T-helper 1 cell (primary cell): Measurements from ENCODE around the gene RNU4-1.

Experiments
- DNase-seq, 5 donors: peaks; one replicate each; pipeline ENCODE4 v3.0.0-alpha.2; 2012 to 2020

The RNU4-1 gene

DNA sequence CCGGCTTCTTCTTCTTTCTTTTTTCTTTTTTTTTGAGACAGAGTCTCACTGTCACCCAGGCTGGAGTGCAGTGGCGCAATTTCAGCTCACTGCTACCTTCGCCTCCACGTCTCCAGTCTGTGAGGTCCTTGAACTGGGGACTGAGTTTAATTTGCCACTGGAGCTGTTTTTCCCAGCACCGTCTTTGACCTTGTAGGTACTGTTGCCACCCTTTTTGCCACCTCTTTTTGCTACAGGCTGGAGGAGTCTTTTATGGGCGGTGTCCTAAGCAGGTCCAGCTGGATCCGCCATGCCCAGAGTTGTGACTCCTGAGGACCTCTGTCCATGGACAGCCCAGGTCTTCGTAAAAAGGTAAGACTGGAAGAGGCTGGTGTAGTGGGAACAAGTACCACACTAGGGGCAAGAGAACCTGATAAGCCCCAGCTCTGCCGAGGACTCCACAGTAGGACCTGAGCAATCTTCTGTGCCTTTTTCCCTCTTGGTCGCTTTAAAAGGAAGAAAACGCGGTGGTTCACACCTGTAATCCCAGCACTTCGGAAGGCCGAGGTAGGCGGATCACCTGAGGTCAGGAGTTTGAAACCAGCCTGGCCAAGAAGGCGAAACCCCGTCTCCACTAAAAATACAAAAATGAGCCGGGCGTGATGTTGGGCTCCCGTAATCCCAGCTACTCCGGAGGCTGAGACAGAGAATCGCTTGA lies 2.3 kb downstream of the RNU4-1 start:
- peak in 1 of 5 donors; percentile 15 for DNase-seq

DNA sequence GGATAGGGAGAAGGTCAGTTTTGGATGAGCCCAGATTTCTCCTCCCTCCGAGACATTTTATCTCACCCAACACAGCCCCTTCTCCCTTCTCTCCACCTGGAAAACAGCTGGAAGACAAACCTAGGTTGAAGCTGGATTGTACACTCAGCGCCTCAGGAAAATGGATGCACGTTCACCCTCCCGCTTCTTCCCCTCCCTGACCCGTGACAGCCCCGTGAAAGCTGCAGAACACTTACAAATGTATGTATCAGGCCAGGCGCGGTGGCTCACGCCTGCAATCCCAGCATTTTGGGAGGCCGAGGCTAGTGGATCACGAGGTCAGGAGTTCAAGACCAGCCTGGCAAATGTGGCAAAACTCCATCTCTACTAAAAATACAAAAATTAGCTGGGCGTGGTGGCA lies 5.5 kb downstream of the RNU4-1 start:
- DNase-seq: no peak

DNA sequence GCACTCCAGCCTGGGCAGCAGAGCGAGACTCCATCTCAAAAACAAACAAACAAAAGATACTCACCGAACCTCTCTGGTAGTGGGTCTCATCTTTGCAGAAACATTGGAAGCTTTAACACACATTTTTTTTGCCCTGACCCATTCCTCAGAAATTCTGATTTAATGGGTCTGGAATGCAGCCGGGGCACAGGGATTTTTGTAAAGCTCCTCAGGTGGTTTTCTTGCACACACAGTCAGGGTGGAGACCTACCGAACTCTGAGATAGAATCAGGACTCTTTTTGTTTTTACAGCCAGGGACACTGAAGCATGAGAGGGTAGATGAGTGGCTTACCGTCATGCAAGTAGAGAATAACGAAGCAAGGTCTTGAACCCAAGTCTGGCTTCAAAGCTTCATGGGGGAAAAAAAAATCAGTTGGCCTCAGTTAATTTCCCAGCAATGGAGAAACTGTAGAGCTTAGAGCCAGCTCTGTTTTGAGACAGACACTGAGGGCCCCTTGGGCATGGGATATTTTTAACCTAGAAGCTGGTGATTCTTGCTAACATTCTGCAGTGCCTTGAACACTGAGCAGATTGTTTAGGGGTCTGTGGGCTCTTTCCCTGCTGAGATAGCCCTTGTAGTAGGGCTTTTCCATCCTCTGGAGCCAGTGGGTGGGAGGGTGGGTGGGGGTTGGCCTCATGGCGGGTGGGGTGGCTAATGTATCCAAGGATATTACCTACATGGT lies 6.1 kb downstream of the RNU4-1 start:
- no peak for DNase-seq

DNA sequence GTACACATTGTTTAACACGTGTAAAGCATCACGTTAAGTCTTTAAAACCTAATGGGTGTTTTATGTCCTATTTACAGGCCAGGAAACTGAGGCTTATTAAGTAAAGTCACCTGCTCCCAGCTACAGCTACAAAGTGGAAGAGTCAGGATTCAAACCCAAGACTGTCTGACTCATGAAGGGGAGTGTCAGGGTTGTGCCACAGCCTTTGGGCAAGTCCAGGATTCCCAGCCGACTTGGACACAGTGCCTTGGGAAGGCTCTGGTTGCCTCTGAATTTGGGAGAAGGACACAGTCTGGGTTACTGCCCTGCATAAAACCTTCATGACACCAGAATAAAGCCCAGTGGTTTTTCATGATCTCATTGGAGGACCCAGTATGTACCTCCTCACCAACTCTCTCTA lies 8.7 kb downstream of the RNU4-1 start:
- DNase-seq: no peak

DNA sequence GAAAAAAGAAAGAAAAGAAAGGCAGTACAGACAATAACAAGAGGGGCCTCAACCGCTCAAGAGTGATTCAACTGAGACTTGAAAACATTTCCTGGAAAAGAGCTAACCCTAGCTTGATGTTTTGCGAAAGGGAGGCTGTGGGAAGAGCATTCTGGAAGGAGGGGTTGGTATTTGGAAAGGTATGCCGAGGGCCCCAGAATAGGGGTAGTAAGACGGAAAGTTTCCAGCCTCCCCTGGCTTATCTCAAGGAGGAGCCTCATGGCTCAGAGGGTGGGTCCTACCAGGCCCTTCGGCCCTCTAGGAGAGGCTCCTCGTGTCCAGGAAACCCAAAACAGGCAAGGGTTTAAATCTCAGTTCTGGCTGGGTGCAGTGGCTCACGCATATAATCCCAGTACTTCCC lies 9.7 kb downstream of the RNU4-1 start:
- DNase-seq: no peak

DNA sequence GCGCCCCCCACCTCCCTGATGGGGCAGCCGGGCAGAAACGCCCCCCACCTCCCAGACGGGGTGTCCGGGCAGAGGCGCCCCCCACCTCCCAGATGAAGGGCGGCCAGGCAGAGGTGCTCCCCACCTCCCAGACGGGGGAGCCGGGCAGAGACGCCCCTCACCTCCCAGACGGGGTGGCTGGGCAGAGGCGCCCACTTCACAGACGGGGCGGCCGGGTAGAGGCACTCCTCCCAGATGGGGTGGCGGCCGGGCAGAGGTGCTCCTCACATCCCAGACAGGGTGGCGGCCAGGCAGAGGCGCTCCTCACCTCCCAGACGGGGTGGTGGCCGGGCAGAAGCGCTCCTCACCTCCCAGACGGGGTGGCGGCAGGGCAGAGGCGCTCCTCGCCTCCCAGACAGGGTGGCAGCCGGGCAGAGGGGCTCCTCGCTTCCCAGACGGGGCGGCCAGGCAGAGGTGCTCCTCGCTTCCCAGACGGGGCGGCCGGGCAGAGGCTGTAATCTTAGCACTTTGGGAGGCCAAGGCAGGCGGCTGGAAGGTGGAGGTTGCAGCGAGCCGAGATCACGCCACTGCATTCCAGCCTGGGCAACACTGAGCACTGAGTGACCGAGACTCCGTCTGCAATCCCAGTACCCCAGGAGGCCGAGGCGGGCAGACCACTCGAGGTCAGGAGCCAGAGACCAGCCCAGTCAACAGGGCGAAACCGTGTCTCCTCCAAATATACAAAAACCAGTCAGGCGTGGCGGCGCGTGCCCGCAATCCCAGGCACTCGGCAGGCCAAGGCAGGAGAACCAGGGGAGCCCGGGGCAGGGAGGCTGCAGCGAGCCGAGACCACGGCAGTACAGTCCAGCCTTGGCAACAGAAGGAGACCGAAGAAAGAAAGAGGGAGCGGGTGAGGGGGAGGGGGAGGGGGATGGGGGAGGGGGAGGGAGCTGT lies 14.6 kb downstream of the RNU4-1 start:
- DNase-seq: no peak

DNA sequence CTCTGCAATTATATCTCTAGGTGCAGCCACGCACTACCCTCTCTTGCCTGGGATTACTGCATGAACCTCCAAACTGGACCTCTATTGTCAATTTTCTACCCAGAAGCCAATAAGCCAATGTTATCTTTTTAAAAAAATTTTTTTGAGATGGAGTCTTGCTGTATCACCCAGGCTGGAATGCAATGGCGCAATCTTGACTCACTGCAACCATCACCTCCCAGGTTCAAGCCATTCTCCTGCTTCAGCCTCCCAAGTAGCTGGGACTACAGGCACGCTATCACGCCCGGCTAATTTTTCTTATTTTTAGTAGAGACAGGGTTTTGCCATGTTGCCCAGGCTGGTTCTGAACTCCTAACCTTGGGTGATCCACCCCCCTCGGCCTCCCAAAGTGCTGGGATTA lies 16.3 kb downstream of the RNU4-1 start:
- DNase-seq: no peak

DNA sequence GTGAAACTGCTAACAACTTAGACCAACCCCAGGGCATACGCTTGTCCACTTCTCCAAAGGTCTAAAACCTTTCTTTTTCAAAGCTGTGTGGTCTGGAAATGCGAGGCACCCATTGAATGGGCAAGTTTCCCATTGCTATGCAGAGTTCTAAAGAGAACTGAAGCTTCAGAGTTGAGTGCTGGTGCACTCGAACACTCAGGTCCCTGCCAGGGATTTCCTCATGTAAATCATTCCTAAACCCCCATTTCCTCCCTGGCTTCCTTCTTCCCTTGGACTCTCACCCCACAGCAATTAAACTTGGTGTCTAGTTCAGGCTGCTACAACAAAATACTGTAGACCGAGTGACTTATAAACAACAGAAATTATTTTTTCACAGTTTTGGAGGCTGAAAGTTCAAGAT lies 25.3 kb downstream of the RNU4-1 start:
- DNase-seq: no peak

DNA sequence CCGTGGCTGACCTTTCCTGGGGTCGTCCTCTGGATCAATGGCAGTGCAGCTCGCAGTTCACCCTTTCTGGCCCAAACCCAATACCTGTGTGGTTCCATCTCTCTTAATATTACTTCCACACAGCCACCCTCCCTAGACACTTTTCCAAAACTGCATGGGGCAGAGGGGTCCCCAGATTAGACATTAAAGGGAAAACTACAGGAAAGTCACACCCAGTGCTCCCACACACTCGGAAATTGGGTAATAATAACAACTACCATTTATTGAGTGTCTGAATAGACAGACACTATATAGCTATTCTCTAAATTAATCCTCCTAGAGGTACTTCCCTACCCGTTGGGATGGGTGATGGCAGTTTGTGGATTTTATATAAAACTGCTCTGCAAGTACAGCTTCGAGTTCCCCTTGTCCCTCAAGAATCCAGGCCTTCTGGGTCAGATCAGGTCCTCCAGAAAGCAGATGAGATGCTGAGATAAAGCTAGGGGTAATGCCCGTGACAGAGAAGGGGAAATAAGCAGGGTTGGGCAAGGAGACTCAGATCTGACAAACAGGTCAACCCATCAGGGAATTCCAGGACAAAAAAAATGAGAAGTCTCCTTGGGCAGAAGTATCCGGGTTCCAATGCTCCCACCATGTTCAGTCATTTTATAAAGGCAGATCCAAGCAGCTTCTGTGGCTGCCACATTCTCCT lies 26.7 kb downstream of the RNU4-1 start:
- DNase-seq: no peak

DNA sequence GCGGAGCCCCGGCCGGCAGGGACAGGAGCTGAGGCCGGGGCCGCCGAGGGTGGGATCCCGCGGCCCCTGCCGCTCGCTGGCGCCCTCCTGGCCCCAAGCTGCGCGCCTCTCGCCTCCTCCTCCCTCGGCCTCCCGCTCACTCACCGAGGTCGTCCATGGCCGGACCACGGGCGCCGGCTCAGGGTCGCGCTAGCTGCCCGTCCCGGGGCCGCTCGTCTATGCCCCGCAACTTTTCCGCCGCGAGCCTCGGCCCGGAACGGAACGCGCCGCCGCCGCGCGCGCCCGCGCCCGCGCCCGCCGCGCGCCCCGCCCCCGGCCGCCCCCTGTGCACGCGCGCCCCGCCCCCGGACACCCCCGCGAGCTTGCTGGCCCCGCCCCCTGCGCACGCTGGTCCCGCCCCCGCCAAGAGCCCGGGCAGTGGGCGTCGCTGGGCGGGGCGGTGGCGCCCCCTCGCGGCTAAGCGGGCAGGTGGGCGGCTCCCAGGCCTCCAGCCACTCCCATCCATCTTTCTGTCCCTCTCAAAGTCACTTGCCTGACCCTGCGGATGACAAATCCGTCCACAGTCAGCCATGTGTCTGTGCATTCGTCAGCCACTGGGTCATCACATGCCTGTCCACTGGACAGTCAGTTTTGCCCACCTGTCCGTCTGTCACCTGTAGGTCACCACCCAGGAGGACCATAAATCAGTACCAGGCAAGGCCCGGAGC lies 27.4 kb downstream of the RNU4-1 start, which contains the start of gene PXN:
Gene PXN, minus strand, starts transcription at position 258 of the 707 bp plus-strand sequence. Its CDS starts 101 bp downstream, at position 157.
- DNase-seq: peak; percentile 84 to 96 (median 87)

DNA sequence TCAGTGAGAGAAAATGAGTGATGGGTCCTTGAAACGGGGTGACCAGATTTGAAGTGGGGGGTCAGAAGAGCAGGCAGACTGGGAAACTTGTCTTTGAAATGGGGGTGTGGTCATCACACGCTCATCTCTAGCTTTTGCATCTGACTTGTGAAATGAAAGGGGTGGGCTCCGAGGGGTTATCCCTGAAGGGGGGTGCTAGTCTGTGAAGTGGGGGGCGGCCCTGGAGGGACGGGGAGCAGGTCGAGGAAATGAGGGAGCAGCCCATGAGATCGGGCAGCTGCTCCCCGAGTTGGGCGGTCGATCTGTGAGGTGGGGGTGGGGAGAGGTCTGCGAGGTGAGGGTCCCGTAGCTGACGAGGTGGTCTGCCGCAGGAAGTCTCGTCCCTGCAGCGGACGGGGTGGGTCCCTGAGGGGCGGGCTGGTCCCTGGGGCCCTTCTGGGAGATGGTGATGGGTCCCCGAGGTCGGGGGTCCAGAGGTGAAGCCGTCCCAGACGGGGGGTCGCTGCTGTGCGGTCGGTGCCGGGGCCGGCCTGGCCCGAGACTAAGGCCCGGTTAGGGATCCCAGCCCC lies 28.0 kb downstream of the RNU4-1 start:
- no peak for DNase-seq

DNA sequence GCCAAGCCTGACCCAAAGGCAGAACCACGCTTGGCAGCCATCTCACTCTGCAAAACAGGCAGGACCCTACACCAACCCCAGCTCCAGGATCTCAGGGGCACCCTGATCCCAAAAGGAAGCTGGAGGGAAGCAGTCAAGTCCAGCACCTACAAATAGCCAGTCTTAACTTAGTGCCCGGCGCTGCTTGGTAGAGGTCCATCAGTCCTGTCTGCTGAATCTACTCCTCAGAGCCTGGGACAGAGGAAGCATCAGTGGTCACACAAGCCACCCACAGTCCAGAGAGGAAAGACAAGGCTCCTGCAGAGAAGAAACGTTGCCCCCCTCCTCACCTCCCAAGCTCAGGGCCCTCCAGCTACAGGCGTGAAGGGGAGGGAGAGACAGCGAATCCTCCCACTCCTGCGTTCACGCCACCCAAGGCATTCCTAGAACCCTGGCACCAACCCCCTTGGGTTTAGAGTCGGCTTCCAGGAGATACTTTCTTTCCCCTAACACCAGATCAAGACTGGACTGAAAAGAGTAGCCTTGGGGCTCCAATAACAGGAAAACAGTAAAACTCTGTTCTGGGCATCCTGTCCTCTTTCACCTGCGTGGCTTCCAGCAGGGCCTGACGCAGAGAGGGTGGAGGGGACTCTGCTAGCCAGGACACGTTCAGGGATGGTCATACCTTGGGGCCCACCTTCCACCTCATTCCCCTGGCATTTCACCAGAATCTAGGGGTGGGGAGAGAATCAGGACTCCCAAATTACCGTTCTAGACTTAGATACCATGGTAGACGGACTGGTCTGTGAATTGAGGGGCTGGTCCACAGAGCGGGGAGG lies 28.7 kb downstream of the RNU4-1 start:
- no peak for DNase-seq

DNA sequence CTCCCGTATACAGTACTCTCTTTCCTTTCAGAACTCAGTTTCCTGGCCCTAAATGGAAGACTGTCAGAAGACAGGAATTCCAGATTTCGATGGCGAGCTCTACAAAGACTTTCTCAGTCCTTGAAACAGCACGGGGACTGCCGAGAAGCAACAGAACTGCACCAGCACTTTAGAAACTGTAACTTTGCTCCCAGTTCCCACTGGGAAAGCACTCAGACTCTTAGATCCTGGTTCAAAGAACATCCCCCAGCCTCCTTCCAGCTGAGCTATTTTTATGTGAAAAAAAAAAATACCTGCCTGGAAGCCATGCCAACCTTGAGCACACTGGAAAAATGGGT lies 29.3 kb downstream of the RNU4-1 start:
- no peak for DNase-seq

DNA sequence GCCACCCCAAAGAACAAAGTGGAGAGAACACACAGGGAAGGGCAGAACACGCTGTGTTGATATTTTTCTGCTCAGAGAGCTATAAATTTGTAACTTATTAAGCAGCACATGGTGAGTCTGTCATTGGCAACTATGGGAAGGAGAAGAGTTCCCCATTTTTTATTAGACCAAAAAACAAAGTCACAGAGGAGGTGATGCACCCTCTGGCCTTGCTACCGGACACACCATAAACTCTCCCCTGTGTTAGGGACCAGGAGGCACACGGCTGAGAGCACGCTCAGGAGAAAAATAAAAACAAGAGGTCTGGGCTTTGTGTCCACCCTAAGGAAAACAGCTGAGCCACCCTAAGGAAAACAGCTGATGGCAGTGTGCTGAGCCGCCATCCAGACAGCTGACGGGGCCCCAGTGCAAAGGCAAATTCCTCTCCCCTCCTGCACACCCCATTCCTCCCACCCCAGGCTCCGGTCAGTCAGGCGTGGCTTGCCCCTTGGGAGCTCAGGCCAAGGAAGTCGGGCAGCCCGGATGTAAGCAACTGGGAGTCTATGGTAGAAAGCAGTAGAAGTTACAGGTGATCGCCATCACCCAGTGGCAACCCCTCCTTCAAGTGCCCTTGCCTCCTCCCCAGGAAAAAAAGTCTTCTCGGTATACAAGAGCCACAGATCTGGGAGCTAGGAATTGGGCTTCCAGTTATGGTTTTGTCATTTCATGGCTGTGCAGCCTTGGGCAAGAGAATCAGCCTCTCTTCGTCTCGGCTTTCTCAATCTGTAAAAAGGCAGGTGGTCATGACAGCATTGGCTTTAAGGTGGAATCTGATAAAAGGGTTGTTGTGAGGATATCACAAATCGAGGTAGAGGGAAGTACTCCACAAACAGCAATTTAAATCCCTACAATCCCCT lies 29.9 kb downstream of the RNU4-1 start:
- DNase-seq: no peak

DNA sequence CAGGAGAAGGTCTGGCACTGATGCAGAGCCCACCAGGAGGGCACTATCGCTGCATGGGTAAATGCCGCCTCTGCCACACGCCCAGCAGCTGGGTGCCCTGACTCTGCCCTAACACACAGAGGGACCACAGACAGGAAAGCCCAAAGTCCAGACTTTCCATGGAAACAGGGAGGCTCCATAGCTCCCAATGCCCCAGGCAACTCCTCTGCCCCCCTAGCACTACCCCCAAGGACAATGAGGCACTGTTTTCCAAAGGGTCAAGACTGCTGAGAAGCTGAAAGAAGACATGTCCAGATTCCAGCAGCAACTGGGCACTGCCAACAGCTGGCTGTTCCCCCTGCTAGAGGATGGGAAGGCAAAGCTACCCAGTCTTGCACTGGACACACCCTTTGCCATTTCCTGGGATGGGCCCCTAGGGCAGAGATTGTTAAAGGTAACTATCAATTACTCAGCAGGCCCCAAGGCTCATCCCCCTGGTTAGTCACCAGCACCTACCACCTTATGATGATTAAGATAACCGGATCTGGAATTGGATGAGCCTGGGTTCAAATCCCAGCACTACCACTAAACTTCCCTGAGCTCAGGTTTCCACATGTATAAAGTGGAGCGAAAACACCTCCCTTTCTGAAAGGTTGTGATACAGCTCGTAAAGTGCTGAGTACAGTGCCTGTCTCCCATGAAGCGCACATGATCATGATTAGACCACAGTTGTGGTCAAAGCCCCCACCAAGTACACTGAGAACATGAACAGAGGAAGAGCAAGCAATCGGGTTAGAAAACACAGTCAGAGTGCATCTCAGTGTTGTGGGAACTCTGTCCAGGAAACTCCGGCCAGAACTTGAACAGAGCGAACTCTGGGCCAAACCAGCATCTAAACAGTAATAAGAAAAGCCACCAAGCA lies 30.8 kb downstream of the RNU4-1 start:
- DNase-seq: no peak

DNA sequence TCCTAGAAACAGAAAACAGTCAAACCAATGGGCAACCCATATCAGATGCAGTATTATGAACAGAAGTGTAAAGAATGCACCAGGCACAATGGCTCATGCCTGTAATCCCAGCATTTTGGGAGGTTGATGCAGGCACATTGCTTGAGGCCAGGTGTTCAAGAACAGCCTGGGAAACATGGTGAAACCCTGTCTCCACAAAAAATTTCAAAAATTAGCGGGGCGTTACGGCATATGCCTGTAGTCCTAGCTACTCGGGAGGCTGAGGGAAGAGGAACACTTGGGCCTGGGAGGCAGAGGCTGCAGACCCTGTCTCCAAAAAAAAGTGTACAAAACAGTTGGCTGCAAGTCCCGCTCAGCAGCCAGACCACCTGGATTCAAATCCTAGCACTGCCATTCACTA lies 32.4 kb downstream of the RNU4-1 start:
- DNase-seq: no peak

DNA sequence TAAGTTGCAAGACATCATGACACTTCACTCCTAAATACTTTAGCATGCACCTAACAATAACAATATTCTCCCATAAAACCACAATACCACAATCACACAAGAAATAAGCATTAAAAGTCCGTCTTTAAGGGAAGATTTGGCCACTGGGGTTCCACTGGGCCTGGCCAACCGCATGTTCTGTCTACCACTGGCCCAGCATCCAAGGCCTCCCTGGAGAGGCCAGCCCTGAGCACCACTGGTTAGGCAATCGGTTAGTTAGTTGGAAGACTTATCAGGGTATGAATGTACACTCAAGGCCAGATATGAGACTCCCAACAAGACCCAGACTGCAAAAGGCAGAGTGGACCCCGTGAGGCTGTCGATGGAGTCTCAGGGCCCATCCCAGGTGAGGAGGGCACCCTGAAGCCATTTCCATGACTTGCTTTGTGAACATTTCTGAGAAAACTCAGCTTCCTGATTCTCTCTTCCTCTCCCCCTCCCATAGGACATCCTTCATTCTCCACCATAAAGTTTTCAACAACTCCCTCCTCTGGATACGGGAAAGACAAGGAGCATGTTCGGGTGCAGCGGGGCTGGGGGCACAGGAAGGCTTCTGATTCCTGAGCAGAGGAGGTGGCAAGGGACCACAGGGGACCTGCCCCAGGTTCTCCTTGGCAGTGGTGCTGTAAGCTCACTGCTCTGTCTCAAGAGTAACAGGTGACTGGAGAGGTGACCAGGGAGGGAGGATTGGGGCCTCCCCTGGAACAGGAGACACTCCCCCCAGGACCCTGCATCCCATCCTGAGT lies 33.4 kb downstream of the RNU4-1 start:
- no peak for DNase-seq
